HG02678 (cell line): Measurements from ENCODE around the gene GPR89A.
"Not testable (repeated sequence)": the region's sequence is repeated elsewhere in the genome, so short reads cannot be mapped to it uniquely, and the experiment has no call there.

ENCODE experiments used
- ATAC-seq: cut with Tn5 transposase; IDR thresholded peaks from one replicate; pipeline ENCODE4 v1.9.1; 2021; ENCODE audit warnings: mild to moderate bottlenecking, moderate library complexity; ENCODE audit not compliant: unreplicated experiment

Gene GPR89A

GRCh38 chr1:145684858-145685257 is 77.1 kb downstream of the GPR89A start:
- not testable (repeated sequence) for ATAC-seq

- not testable (repeated sequence) for ATAC-seq
Observed at GRCh38 chr1:145686078-145686477, 78.3 kb downstream of the GPR89A start.

- ATAC-seq, result no peak
Observed at GRCh38 chr1:145688328-145688727, 80.5 kb downstream of the GPR89A start.

- ATAC-seq, result no peak
Observed at GRCh38 chr1:145688924-145689323, 81.1 kb downstream of the GPR89A start.

- ATAC-seq, result no peak
Observed at GRCh38 chr1:145689922-145690321, 82.1 kb downstream of the GPR89A start.

GRCh38 chr1:145690587-145691558 is 83.1 kb downstream of the GPR89A start:
- ATAC-seq, result peak; percentile 71

- no peak for ATAC-seq
Observed at GRCh38 chr1:145692785-145693443, 85.1 kb downstream of the GPR89A start.

GRCh38 chr1:145695821-145696629 is 88.2 kb downstream of the GPR89A start:
- ATAC-seq, result no peak

GRCh38 chr1:145696630-145696960 is 88.8 kb downstream of the GPR89A start:
- ATAC-seq, result no peak

- ATAC-seq, result no peak
Observed at GRCh38 chr1:145701306-145701862, 93.6 kb downstream of the GPR89A start.

- no peak for ATAC-seq
Observed at GRCh38 chr1:145702052-145702451, 94.3 kb downstream of the GPR89A start.

GRCh38 chr1:145702826-145703225 is 95.0 kb downstream of the GPR89A start:
- no peak for ATAC-seq

GRCh38 chr1:145705622-145706021 is 97.8 kb downstream of the GPR89A start:
- no peak for ATAC-seq

- no peak for ATAC-seq
Observed at GRCh38 chr1:145706086-145706664, 98.4 kb downstream of the GPR89A start.

GRCh38 chr1:145707183-145707867 is 99.5 kb downstream of the GPR89A start, which contains the start of gene PDZK1:
Gene PDZK1 (minus strand): TSS chr1:145707368. CDS start chr1:145688021, 19,347 bp downstream.
- no peak for ATAC-seq

- no peak for ATAC-seq
Observed at GRCh38 chr1:145708063-145708462, 100.3 kb downstream of the GPR89A start.

- no peak for ATAC-seq
Observed at GRCh38 chr1:145710291-145711027, 102.7 kb downstream of the GPR89A start.

GRCh38 chr1:145711213-145711651 is 103.4 kb downstream of the GPR89A start:
- no peak for ATAC-seq

GRCh38 chr1:145714524-145715111 is 106.8 kb downstream of the GPR89A start:
- ATAC-seq, result no peak
